Fibroblast of villous mesenchyme (primary cell): Measurements from ENCODE around the gene BTBD9. TPM values are rescaled to one million over a fixed set of nuclear protein-coding genes. Genes with fewer than 3 reads are reported as not detected.

ENCODE experiments used
- DNase-seq: peaks from one replicate; pipeline ENCODE4 v3.0.0-alpha.2; 2010; ENCODE audit warnings: low read depth
- H3K4me3 ChIP-seq: 2 replicates; pipeline ENCODE4 v1.5.1; 2011; ENCODE audit warnings: low read depth, mild to moderate bottlenecking, low read length
- total RNA-seq: library from RNA; depleted of rRNA; stranded (reverse); fragments of >200 nt; gene quantifications from 2 replicates; pipeline ENCODE4 v1.2.3, GENCODE V29; 2012
- TF ChIP-seq, protein P1 (sequence below): IDR thresholded peaks from 2 replicates; pipeline ENCODE4 v1.5.1; 2012; ENCODE audit warnings: low read depth, mild to moderate bottlenecking, low read length; ENCODE audit not compliant: insufficient read depth

Gene BTBD9
- total RNA-seq, 1 donor: 12.1 TPM

DNA sequence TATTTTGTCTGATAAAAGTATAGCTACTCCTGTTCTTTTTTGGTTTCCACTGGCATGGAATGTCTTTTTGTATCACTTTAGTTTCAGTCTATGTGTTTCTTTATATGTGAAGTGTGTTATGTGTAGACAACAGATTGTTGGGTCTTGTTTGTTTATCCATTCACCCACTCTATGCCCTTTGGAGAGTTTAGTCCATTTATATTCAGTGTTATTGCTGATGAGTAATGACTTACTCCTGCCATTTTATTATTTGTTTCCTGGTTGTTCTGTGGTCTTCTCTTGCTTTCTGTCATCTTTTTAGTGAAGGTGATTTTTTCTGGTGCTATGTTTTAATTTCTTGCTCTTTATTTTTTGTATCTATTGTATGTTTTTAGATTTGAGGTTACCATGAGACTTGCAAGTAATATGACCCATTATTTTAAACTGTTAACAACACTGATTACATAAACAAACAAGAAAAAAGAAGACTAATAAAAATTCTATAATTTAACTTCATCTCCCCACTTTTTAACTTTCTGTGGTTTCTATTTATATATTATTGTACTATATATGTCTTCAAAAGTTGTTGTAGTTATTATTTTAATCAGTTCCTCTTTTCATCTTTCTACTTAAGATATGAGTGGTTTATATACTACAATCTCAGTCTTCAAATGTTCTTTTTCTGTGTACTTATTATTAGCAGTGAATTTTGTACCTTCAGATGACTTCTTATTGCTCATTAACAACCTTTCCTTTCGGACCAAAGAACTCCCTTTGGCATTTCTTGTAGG, 323.4 kb downstream of the BTBD9 start:
- no peak overlapping the region for H3K4me3 ChIP-seq
- TF ChIP-seq, protein P1, sequence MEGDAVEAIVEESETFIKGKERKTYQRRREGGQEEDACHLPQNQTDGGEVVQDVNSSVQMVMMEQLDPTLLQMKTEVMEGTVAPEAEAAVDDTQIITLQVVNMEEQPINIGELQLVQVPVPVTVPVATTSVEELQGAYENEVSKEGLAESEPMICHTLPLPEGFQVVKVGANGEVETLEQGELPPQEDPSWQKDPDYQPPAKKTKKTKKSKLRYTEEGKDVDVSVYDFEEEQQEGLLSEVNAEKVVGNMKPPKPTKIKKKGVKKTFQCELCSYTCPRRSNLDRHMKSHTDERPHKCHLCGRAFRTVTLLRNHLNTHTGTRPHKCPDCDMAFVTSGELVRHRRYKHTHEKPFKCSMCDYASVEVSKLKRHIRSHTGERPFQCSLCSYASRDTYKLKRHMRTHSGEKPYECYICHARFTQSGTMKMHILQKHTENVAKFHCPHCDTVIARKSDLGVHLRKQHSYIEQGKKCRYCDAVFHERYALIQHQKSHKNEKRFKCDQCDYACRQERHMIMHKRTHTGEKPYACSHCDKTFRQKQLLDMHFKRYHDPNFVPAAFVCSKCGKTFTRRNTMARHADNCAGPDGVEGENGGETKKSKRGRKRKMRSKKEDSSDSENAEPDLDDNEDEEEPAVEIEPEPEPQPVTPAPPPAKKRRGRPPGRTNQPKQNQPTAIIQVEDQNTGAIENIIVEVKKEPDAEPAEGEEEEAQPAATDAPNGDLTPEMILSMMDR: no peak
- no peak for DNase-seq

DNA sequence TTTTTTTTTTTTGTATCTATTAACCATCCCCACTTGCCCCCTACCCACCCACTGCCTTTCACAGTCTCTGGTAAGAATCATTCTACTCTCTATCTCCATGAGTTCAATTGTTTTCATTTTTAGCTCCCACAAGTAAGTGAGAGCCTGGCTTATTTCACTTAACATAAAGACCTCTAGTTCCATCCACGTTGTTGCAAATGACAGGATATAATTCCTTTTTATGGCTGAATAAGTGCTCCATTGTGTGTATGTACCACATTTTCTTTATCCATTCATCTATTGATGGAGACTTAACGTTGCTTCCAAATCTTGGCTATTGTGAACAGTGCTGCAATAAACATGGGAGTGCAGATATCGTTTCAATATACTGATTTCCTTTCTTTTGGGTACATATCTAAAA, 328.5 kb downstream of the BTBD9 start:
- TF ChIP-seq, protein P1: no peak

DNA sequence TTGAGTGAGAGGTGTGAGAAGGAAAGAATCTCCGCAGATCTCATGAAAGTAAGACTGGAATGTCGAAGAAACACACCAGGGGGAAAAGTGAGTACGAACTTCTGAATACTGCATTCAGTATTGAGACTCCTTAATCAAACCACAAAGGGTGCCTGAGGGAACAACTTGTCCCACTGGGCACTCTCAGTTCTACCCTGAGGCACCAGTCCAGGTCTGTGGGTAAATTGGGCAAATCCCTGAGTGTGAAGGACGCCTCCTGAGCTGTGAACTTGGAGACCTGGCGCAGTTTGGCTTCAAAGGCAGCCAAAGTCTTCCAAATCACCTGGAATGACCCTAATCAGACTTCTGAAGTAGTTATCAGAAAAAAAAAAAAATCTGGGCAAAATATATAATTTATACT, 329.7 kb downstream of the BTBD9 start:
- no peak overlapping the region for H3K4me3 ChIP-seq
- TF ChIP-seq, protein P1: no peak
- DNase-seq: no peak

More for the DNA sequence above, 328.5 kb downstream of the BTBD9 start:
- no peak for DNase-seq
- H3K4me3 ChIP-seq: no peak overlapping the region

DNA sequence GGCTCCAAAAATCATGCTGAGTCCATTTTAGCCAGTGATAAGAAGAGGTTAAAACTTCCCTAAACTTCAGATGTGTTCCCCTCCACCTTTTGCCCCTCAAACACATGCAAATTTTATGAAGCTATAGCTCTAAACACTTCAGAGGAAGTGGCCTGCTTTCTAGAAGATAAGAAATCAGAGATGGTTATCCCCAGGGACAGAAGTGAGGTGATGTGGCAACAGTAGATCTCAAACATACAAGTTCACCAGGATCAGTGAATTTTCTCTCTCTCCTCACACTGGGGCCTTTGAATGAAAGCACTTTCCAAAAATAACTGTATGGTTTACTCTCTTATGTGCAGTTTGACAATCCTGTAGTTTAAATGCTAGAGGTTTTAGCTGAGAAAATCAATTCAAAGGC, 332.0 kb downstream of the BTBD9 start:
- TF ChIP-seq, protein P1: no peak
- DNase-seq: peak; percentile 45
- no peak overlapping the region for H3K4me3 ChIP-seq

DNA sequence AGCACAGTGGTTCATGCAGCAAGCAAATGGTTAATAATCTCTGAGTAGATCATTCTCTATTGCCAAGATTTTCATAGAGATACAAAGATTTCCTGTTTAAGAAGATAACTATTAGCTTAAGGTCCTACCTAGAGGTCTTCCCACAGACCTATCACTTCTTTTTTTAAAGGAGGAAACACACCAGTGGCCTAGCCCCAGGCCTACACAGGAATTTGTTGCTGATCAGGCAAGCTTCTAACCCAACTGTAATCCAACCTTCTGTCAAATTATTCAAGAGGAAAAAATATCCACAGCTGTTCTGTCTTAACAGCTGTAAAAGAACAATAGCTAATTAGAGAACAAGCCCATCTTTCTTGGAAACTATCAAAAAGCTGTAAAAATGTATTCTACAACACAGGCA, 332.8 kb downstream of the BTBD9 start:
- H3K4me3 ChIP-seq: no peak overlapping the region
- DNase-seq: no peak
- TF ChIP-seq, protein P1: no peak

DNA sequence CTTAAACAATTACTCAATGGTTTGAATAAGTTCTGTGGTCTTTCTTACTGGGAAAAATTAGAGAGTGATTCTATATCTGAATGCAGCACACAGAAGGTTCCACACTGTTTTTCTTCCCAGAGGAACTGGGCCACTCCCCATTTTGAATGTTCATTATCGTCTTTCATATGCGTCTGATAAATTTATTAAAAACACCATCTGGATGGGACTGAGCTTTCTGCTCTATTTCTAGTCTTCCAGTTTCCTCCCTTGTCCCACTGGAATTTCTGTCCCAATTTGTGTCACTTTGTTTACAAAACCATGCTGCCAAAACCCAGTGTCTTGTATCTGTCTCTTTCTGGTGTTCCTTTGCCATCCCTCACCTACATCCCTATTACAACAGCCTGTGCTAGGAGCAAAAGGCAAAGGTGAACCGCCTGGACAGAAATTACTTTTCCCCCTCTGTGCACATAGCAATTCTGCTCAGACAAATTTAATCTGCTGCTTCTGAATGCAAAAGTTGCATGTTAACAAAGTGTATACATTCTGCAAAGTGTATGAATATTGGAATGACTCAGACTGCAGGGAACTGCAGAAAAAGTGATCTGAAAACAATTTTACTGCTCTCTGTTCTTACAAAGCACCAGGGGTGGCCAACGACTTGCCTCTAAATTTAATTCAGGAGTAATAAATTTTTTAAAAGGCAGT, 333.6 kb downstream of the BTBD9 start:
- TF ChIP-seq, protein P1: no peak
- H3K4me3 ChIP-seq: no peak overlapping the region
- DNase-seq: no peak
